GM18951 (cell line): ENCODE data around the gene COP1.

Source experiments
- POLR2A ChIP-seq: IDR thresholded peaks from 4 replicates; pipeline ENCODE4 v1.6.1; 2011; ENCODE audit warnings: mild to moderate bottlenecking; ENCODE audit not compliant: insufficient read length, insufficient read depth; ENCODE audit errors: extremely low read depth
- in situ Hi-C: fragments of 300-500 bp; cut with MboI; formaldehyde crosslinking; loops from one replicate; pipeline ENCODE4 v1.12.0; 2022; ENCODE audit warnings: low sequenced_read_pairs, mixed read lengths, inconsistent platforms; ENCODE audit not compliant: unreplicated experiment

COP1 gene

GRCh38 chr1:175978476-175978875, 228.6 kb downstream of the COP1 start:
- TF ChIP-seq POLR2A = no peak
- in situ Hi-C loops = no loop called here

GRCh38 chr1:175976865-175977642, 230.0 kb downstream of the COP1 start:
- in situ Hi-C loops = no loop called here

GRCh38 chr1:175969231-175969630, 237.9 kb downstream of the COP1 start:
- TF ChIP-seq POLR2A = no peak
- in situ Hi-C loops = no loop called here

More at GRCh38 chr1:175976865-175977642, 230.0 kb downstream of the COP1 start:
- TF ChIP-seq POLR2A = no peak

GRCh38 chr1:175968486-175969172, 238.5 kb downstream of the COP1 start:
- in situ Hi-C loops = no loop called here

GRCh38 chr1:175963740-175964139, 243.3 kb downstream of the COP1 start:
- in situ Hi-C loops = no loop called here
- TF ChIP-seq POLR2A = no peak

More at GRCh38 chr1:175968486-175969172, 238.5 kb downstream of the COP1 start:
- no peak for TF ChIP-seq POLR2A

- no peak for TF ChIP-seq POLR2A
- in situ Hi-C loops = no loop called here
Observed at GRCh38 chr1:175960169-175960568, 246.9 kb downstream of the COP1 start.

- in situ Hi-C loops = no loop called here
- TF ChIP-seq POLR2A = no peak
Observed at GRCh38 chr1:175951627-175952026, 255.5 kb downstream of the COP1 start.

- in situ Hi-C loops = no loop called here
- no peak for TF ChIP-seq POLR2A
Observed at GRCh38 chr1:175947771-175948170, 259.3 kb downstream of the COP1 start.

- no peak for TF ChIP-seq POLR2A
- in situ Hi-C loops = no loop called here
Observed at GRCh38 chr1:175944591-175944990, 262.5 kb downstream of the COP1 start.

- in situ Hi-C loops = no loop called here
- no peak for TF ChIP-seq POLR2A
Observed at GRCh38 chr1:175941164-175941563, 265.9 kb downstream of the COP1 start.

GRCh38 chr1:175936736-175937135, 270.4 kb downstream of the COP1 start:
- TF ChIP-seq POLR2A = no peak
- in situ Hi-C loops = no loop called here

- in situ Hi-C loops = no loop called here
- no peak for TF ChIP-seq POLR2A
Observed at GRCh38 chr1:175935566-175936115, 271.4 kb downstream of the COP1 start.

- in situ Hi-C loops = no loop called here
Observed at GRCh38 chr1:175935166-175935565, 271.9 kb downstream of the COP1 start.

GRCh38 chr1:175933801-175934200, 273.3 kb downstream of the COP1 start:
- TF ChIP-seq POLR2A = no peak
- in situ Hi-C loops = no loop called here

More at GRCh38 chr1:175935166-175935565, 271.9 kb downstream of the COP1 start:
- no peak for TF ChIP-seq POLR2A
